K562 (cell line): Measurements from ENCODE around the gene HACE1. TPM values are rescaled to one million over a fixed set of nuclear protein-coding genes. Genes with fewer than 3 reads are reported as not detected.

ENCODE experiments used
- ATAC-seq: fragments of 200-7000 bp; cut with Tn5 transposase; 3 replicates; pipeline ENCODE4 v1.9.1; 2020; ENCODE audit warnings: moderate library complexity
- BruUV-seq: library from RNA; stranded (reverse); fragments of 400-500 nt; replicated peaks from 2 replicates; lab custom pipeline; 2021; lab: Mats Ljungman, UMichigan
- CTCF ChIA-PET: fragments of 300-600 bp; formaldehyde crosslinking; extraction: SDS; loops from one replicate; lab custom pipeline; 2021; ENCODE audit warnings: low intra/inter-chr PET ratio; lab: Yijun Ruan, JAX
- POLR2A ChIA-PET: fragments of 300-600, 350-650 bp; sonication (Branson Sonifier 250); formaldehyde crosslinking; extraction: SDS; loops from one replicate; lab custom pipeline; 2021; ENCODE audit warnings: antibody characterized with exemption, inconsistent platforms; lab: Yijun Ruan, JAX
- DNase-seq, 4 experiments: peaks; one replicate each; pipeline versions ENCODE4 v3.0.0 to v3.0.0-alpha.2; 2011 to 2018; ENCODE audit warnings: low spot score in 3 of 4, mixed read lengths in 3 of 4; ENCODE audit errors: extremely low read depth in 1 of 4
- FAIRE-seq: peaks from 2 replicates; lab custom pipeline; 2011; peaks lifted over from hg19 to GRCh38; lab: Jason Lieb, UNC
- H2AFZ ChIP-seq: 2 replicates; pipeline ENCODE4 v1.6.0; 2011; ENCODE audit warnings: low read depth, low read length, control low read depth, inconsistent platforms
- H3K27ac ChIP-seq: fragments of 200-600 bp; 3 replicates; pipeline ENCODE4 v1.8.0; 2011; ENCODE audit warnings: low read depth, mild to moderate bottlenecking, control low read depth, inconsistent platforms, low read length, moderate library complexity, mixed read lengths; ENCODE audit errors: extremely low read depth
- H3K27me3 ChIP-seq, 2 experiments: fragments of 300-600 bp in 1 of 2; 2 replicates in 1 of 2; 3 replicates in 1 of 2; pipeline versions ENCODE4 v1.6.0 to v1.8.0; 2011; ENCODE audit warnings: inconsistent platforms in 2 of 2, low read length in 2 of 2, mild to moderate bottlenecking in 1 of 2, mixed read lengths in 1 of 2, moderate library complexity in 1 of 2; ENCODE audit not compliant: control insufficient read depth in 2 of 2, insufficient read depth in 2 of 2
- H3K36me3 ChIP-seq: fragments of 300-600 bp; 3 replicates; pipeline ENCODE4 v1.8.0; 2011; ENCODE audit warnings: mild to moderate bottlenecking, low read length, inconsistent platforms; ENCODE audit not compliant: control insufficient read depth, insufficient read depth
- H3K4me1 ChIP-seq, 2 experiments: fragments of 200-600 bp in 1 of 2; replicated peaks in 1 of 2; 2 replicates in 1 of 2; 3 replicates in 1 of 2; pipeline versions ENCODE4 v1.5.1 to v1.8.0; 2011; ENCODE audit warnings: inconsistent platforms in 2 of 2, low read length in 2 of 2, mild to moderate bottlenecking in 1 of 2, mixed read lengths in 1 of 2, moderate library complexity in 1 of 2; ENCODE audit not compliant: control insufficient read depth in 2 of 2, insufficient read depth in 2 of 2
- H3K4me2 ChIP-seq: 2 replicates; pipeline ENCODE4 v1.6.1; 2011; ENCODE audit warnings: low read length, control low read depth, inconsistent platforms, mixed read lengths; ENCODE audit not compliant: insufficient read depth
- H3K4me3 ChIP-seq: fragments of 200-600 bp; sonication (generic), shearing (Covaris generic); 2 replicates; pipeline ENCODE4 v1.5.1; 2016; ENCODE audit warnings: control low read depth, inconsistent platforms
- H3K79me2 ChIP-seq: fragments of 200-600 bp; 3 replicates; pipeline ENCODE4 v1.8.0; 2011; ENCODE audit warnings: low read length, inconsistent platforms; ENCODE audit not compliant: control insufficient read depth, insufficient read depth
- H3K9ac ChIP-seq, 2 experiments: 2 replicates each; pipeline versions ENCODE4 v1.6.0 to v1.6.1; 2011; ENCODE audit warnings: low read depth in 2 of 2, low read length in 2 of 2, control low read depth in 1 of 2, inconsistent platforms in 1 of 2, mild to moderate bottlenecking in 1 of 2, mixed read lengths in 1 of 2; ENCODE audit not compliant: insufficient read depth in 1 of 2
- H3K9me1 ChIP-seq: one replicate; pipeline ENCODE4 v1.6.0; 2011; ENCODE audit warnings: inconsistent platforms, mild to moderate bottlenecking, low read length, moderate library complexity; ENCODE audit not compliant: control insufficient read depth, insufficient read depth
- H3K9me3 ChIP-seq: replicated peaks from 2 replicates; pipeline ENCODE4 v1.5.1; 2011; ENCODE audit warnings: low read depth, low read length, inconsistent platforms; ENCODE audit not compliant: control insufficient read depth, insufficient read depth
- H4K20me1 ChIP-seq: replicated peaks from 2 replicates; pipeline ENCODE4 v1.6.1; 2011; ENCODE audit warnings: low read length, inconsistent platforms, mixed read lengths; ENCODE audit not compliant: control insufficient read depth, insufficient read depth
- ARID2 ChIP-seq: fragments of 450-650 bp; IDR thresholded peaks from 2 replicates; pipeline ENCODE4 v1.6.1; 2017; ENCODE audit warnings: antibody characterized with exemption, mild to moderate bottlenecking
- CEBPB ChIP-seq: fragments of 450-650 bp; IDR thresholded peaks from 2 replicates; pipeline ENCODE4 v1.6.1; 2016; ENCODE audit warnings: missing genetic modification characterization, missing compliant biosample characterization
- E4F1 ChIP-seq: fragments of 250-450 bp; sonication (Bioruptor Pico); IDR thresholded peaks from 2 replicates; pipeline ENCODE4 v1.5.0; 2021; ENCODE audit warnings: mild to moderate bottlenecking, borderline replicate concordance
- EP300 ChIP-seq: IDR thresholded peaks from 2 replicates; pipeline ENCODE4 v1.6.1; 2012; ENCODE audit warnings: low read length, improper control_type of control experiment
- EZH2 ChIP-seq: IDR thresholded peaks from 2 replicates; pipeline ENCODE4 v1.6.1; 2012; ENCODE audit warnings: low read depth, mild to moderate bottlenecking, inconsistent platforms, low read length, borderline replicate concordance
- NFIX ChIP-seq: fragments of 250-450 bp; sonication (Bioruptor Pico); IDR thresholded peaks from 2 replicates; pipeline ENCODE4 v1.4.0; 2020; ENCODE audit warnings: low read depth, mild to moderate bottlenecking, moderate library complexity
- PTRF ChIP-seq: fragments of 450-650 bp; IDR thresholded peaks from 2 replicates; pipeline ENCODE4 v1.6.1; 2016; ENCODE audit warnings: mild to moderate bottlenecking, missing genetic modification characterization, missing compliant biosample characterization
- PYGO2 ChIP-seq: fragments of 450-650 bp; IDR thresholded peaks from 2 replicates; pipeline ENCODE4 v1.6.1; 2016; ENCODE audit warnings: mild to moderate bottlenecking, missing genetic modification characterization, moderate library complexity, missing compliant biosample characterization
- RBM17 ChIP-seq: fragments of 200-400 bp; formaldehyde crosslinking; IDR thresholded peaks from 2 replicates; pipeline ENCODE4 v1.6.1; 2017; ENCODE audit warnings: low read depth, mild to moderate bottlenecking, low read length, borderline replicate concordance
- RNF2 ChIP-seq: sonication (generic); IDR thresholded peaks from 2 replicates; pipeline ENCODE4 v1.6.1; 2016
- SMARCE1 ChIP-seq: fragments of 450-650 bp; IDR thresholded peaks from 2 replicates; pipeline ENCODE4 v1.7.1; 2016; ENCODE audit warnings: mild to moderate bottlenecking
- SNRNP70 ChIP-seq: fragments of 200-400 bp; formaldehyde crosslinking; optimal IDR thresholded peaks from 2 replicates; pipeline ENCODE3; 2017; ENCODE audit warnings: low read depth, low read length
- SREBF1 ChIP-seq: fragments of 150-350 bp; IDR thresholded peaks from 2 replicates; pipeline ENCODE4 v1.6.1; 2014; ENCODE audit warnings: antibody characterized with exemption, low read depth, low read length, borderline replicate concordance
- TBP ChIP-seq: optimal IDR thresholded peaks from 2 replicates; pipeline ENCODE3; 2011; ENCODE audit warnings: low read depth, low read length, improper control_type of control experiment
- YBX1 ChIP-seq: fragments of 450-650 bp; IDR thresholded peaks from 2 replicates; pipeline ENCODE4 v1.7.1; 2016; ENCODE audit warnings: mild to moderate bottlenecking
- ZNF134 ChIP-seq: fragments of 250-450 bp; sonication (Bioruptor Pico); conservative IDR thresholded peaks from 2 replicates; pipeline ENCODE4 v1.4.0; 2020
- ZNF24 ChIP-seq: fragments of 450-650 bp; IDR thresholded peaks from 2 replicates; pipeline ENCODE4 v1.6.1; 2016
- ZNF512 ChIP-seq: IDR thresholded peaks from 2 replicates; pipeline ENCODE4 v1.6.1; 2016; ENCODE audit warnings: missing genetic modification characterization, missing compliant biosample characterization
- WGBS: fragments of 100-300 bp; shearing (Covaris generic); methylation state at CpG from one replicate; pipeline ENCODE4 v1.1.6; 2016; ENCODE audit warnings: low coverage, mixed read lengths; ENCODE audit not compliant: insufficient coverage; ENCODE audit errors: missing lambda C conversion rate; 5-methylcytosine and 5-hydroxymethylcytosine counted together
- in situ Hi-C: fragments of 300-500 bp; cut with MboI; formaldehyde crosslinking; loops from 4 replicates; pipeline ENCODE4 v1.15.0; 2018; ENCODE audit warnings: inconsistent platforms, mixed read lengths
- intact Hi-C: fragments of 100-400 bp; cut with micrococcal nuclease; formaldehyde crosslinking; loops from 2 replicates; pipeline ENCODE4 v1.14.2; 2022
- polyA plus RNA-seq, 8 experiments: library from polyadenylated mRNA; depleted of rRNA in 4 of 8; stranded (reverse) in 5 of 8; unstranded in 3 of 8; fragments of >200 nt; fragmentation: Nextera tagmentation in 2 of 8; fragmentation: Illumina TruSeq in 1 of 8; extraction: Ambion mirVana in 2 of 8; extraction: Trizol in 1 of 8; gene quantifications; 2 replicates each; pipeline versions ENCODE4 v1.2.1 to v1.2.3, GENCODE V29; 2011 to 2014; ENCODE audit warnings: inconsistent platforms in 1 of 8, missing spikeins in 1 of 8
- total RNA-seq, 7 experiments: library from RNA; depleted of rRNA in 6 of 7; stranded (reverse); fragments of >200 nt in 6 of 7; fragmentation: Illumina TruSeq in 2 of 7; extraction: Trizol in 2 of 7; gene quantifications; 2 replicates each; pipeline versions ENCODE4 v1.2.1 to v1.2.3, GENCODE V29; 2011 to 2021; ENCODE audit warnings: low replicate concordance in 1 of 7

HACE1 gene
- total and polyA plus RNA-seq, 9 of the 15 experiments (the other 6 are each of a cell fraction or from before 2014, with no cell fraction given): 3.6 to 19.9 (median 9.1) TPM

GRCh38 chr6:104860221-104860620 is 502 bp upstream of the HACE1 start (continued):
- no peak for TF ChIP-seq EP300
- TF ChIP-seq ZNF512 (tag): no peak

DNA sequence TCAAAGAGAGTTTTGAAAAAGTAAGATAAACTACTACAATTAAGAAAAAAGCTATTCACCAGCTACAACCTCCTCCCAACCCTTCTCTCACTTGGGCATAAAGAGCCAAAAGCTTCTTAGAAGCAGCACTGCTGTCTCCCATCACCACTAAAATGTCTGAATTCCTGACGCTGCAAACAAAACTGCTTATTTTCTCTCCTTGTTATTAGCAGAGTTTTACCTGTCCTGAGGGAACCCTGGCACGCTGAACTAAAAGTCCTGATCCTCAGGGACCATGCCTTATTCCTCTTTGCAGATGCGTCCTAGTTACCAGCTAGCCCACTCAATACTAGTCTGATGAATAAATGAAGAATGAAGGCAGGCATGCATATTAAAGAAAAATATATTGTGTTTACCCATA is 1.1 kb downstream of the HACE1 start:
- H3K9me1 ChIP-seq: no peaks in the 10 kb centered on the region
- H3K4me1 ChIP-seq: peaks cover 0 to 10% of the 10 kb centered on the region in 2 experiments; a peak in 2 of 5 replicates
- no peak overlapping the region for H3K27ac ChIP-seq
- no peak for ATAC-seq
- H3K27me3 ChIP-seq: peaks cover 0 to under 1% of the 10 kb centered on the region in 2 experiments; a peak in 1 of 5 replicates
- FAIRE-seq: no peak
- H3K4me3 ChIP-seq: peak overlapping the region; percentile 89
- no TSS peak for BruUV-seq
- H3K79me2 ChIP-seq: peaks cover 13% of the 10 kb centered on the region
- peak overlapping the region; percentile 65 to 73; a peak in 3 of 4 replicates for H3K9ac ChIP-seq
- intact Hi-C loops (no loop called here), in situ Hi-C loops (no loop called here)
- H4K20me1 ChIP-seq: no peaks in the 10 kb centered on the region
- TF ChIP-seq YBX1 (no peak), RBM17 (no peak), CEBPB (no peak), E4F1 (CRISPR knock-in tag) (no peak), ZNF24 (no peak), RNF2 (no peak), ARID2 (no peak), PYGO2 (tag) (no peak), SMARCE1 (no peak), SNRNP70 (no peak), ZNF134 (CRISPR knock-in tag) (no peak), PTRF (tag) (no peak), SREBF1 (no peak), EZH2 (no peak), TBP (no peak), NFIX (CRISPR knock-in tag) (no peak)
- TF ChIP-seq, all 486 proteins: peak for 0
- H3K4me2 ChIP-seq: peak overlapping the region; percentile 81
- peak overlapping the region; percentile 98 for H2AFZ ChIP-seq
- no peaks in the 10 kb centered on the region for H3K9me3 ChIP-seq
- peak in 2 of 4 experiments; percentile 10 to 20 for DNase-seq
- CTCF ChIA-PET: no interaction called here
- WGBS: 6% methylated on average over 3 of the region's 3 CpGs
- POLR2A ChIA-PET: interaction anchor here (1.0 to 1.5 kb wide), 2 partner anchors 12 to 17 kb away, joined by 3 to 7 read pairs; no protein-coding TSS in a partner anchor
- no peaks in the 10 kb centered on the region for H3K36me3 ChIP-seq
